Stimulated activated CD4-positive, alpha-beta T cell treated with anti-CD3 and anti-CD28 coated beads, TNF-alpha, amount 100 ng/mL, for 24 hours (primary cell): ENCODE measurements around the gene MUSK.
"Not testable (repeated sequence)": the region's sequence is repeated elsewhere in the genome, so short reads cannot be mapped to it uniquely, and the experiment has no call there.

ENCODE experiments used
- DNase-seq, 3 experiments: peaks; one replicate each; pipeline ENCODE4 v3.0.0-alpha.2; 2020; ENCODE audit warnings: low read depth in 3 of 3

MUSK gene

DNA sequence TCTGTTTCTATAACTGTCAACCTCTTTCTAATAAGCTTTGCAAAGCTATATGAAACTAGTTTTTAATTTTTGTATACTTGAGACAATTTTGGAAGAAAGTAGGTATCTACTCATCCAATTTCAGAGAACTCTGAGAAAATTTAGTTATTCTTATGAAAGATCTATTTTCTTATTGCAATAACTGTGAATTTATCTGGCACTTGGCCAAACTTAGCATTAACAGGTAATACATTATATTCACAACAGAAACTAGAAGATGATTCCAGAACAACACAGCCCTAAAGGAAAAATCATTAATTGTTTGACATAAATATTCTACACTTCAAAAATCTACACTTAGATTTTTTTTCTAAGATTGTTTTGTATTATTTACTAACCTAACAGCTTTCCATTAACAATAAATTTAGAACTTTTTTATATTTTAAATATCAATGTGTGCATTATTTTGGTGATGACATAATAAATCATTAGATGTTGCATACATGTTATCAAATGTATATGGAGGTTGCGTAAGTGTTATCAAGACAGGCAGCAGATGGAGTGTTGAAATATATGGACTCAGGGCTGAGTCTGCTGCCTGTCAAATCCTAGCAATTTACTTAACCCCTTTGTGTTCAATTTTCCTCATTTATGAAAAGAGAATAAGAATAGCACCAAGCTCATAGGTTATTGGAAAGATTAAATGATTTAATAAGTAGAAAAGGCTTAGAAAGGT lies 141.8 kb downstream of the MUSK start:
- no peak for DNase-seq

DNA sequence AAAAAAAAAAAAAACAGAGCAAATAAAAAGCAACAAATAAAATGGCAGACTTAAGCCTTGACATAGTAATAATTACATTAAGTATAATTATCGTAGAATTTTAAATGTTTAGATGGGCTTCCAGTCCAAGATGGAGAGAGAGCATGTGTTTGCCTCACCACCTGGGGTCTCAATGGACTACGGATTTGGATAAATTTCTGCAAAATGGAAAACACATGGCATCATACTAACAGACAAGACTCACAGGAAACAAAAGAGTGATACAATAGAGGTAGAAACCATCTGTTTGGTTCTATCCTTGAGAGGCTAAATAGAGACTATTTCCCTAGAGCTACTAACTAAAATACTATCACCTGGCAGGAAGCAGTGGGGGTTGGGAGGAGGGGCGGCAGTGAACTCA lies 144.3 kb downstream of the MUSK start:
- DNase-seq: no peak

GRCh38 chr9:110814159-110814558 lies 145.6 kb downstream of the MUSK start:
- no peak for DNase-seq

GRCh38 chr9:110815361-110815760 lies 146.8 kb downstream of the MUSK start:
- DNase-seq: no peak

- no peak for DNase-seq
Measured at GRCh38 chr9:110820381-110820780, 151.8 kb downstream of the MUSK start.

- no peak for DNase-seq
Measured at GRCh38 chr9:110821064-110821463, 152.5 kb downstream of the MUSK start.

GRCh38 chr9:110825129-110825528 lies 156.5 kb downstream of the MUSK start:
- not testable (repeated sequence) for DNase-seq

DNA sequence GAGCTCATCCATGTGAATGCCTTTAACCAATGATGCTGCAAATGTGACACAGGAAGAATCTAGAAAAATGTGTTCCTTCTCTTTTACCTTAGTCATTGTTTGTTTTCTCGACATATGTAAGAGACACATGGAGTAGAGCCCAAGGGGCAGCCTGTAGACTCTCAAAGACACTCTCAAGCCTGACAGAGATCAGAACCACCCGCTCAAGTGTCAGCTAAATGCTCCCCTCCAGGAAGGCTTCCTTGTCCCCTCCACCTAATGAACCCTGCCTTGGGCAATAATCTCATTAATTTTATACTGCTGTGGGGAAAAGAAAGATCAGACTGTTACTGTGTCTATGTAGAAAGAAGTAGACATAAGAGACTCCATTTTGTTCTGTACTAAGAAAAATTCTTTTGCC lies 157.4 kb downstream of the MUSK start:
- no peak for DNase-seq

DNA sequence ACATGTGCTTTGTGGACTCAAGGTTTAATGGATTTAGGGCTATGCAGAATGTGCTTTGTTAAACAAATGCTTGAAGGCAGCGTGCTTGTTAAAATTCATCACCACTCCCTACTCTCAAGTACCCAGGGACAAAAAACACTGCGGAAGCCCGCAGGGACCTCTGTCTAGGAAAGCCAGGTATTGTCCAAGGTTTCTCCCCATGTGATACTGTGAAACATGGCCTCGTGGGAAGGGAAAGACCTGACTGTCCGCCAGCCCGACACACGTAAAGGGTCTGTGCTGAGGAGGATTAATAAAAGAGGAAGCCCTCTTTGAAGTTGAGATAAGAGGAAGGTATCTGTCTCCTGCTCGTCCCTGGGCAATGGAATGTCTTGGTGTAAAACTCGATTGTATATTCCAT lies 157.8 kb downstream of the MUSK start:
- DNase-seq: not testable (repeated sequence)

DNA sequence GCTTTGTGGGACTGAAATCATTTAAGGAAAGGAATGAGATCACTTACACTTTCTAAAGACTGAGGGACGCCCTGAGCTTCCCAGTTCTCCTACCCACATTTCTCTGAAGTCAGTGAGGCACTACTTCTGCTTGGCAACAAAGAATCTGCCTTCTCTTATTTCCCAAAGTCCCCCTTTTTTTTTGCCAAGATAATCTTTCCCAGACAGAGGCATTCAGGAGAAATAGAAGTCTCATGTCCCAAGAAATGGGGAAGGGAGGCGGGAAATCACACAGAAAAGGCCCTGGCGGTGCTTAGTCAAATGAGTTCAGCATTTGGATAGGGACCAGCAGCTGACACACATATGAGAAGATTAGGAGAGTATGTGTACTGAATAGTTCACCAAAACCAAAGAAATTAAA lies 159.7 kb downstream of the MUSK start:
- DNase-seq: no peak

GRCh38 chr9:110830495-110830894 lies 161.9 kb downstream of the MUSK start:
- no peak for DNase-seq

DNA sequence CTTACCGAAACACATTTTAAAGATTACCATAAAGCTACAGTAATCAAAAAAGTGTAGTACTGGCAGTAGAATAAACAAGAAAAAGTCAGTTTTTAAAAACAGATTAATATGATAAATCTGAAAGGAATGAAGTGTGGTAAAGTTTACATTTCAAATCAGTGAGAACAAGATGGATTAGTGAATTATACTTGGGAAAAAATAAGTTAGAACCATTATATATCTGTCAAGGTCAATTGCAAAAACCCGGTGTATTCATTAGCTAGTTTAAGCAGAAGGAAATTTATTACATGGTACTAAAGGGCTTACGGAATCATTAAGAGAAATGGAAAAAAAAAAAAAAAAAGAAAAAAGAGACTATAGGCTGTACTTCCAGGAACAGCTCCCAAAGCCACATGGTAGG lies 164.3 kb downstream of the MUSK start:
- no peak for DNase-seq

GRCh38 chr9:110835404-110835803 lies 166.8 kb downstream of the MUSK start:
- no peak for DNase-seq

DNA sequence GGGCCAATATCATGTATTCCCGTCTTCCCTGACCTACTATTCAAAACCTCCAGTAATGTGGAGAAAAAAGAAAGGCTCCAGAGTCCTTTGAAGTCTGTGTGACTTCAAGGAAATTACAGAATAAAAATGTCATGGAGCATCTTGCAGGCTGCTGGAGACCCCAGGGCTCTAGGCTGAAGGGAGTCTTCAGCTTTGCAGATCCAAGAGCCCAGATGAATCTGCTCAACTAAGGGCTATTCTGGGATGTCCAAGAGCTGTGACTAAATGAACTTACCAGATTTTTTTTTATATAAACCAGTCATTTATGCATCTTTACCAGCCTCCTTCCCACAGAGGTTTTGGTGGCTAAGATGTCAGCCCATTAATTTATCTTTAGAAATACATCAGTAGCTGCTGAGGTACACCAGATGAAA lies 167.3 kb downstream of the MUSK start:
- DNase-seq: no peak

DNA sequence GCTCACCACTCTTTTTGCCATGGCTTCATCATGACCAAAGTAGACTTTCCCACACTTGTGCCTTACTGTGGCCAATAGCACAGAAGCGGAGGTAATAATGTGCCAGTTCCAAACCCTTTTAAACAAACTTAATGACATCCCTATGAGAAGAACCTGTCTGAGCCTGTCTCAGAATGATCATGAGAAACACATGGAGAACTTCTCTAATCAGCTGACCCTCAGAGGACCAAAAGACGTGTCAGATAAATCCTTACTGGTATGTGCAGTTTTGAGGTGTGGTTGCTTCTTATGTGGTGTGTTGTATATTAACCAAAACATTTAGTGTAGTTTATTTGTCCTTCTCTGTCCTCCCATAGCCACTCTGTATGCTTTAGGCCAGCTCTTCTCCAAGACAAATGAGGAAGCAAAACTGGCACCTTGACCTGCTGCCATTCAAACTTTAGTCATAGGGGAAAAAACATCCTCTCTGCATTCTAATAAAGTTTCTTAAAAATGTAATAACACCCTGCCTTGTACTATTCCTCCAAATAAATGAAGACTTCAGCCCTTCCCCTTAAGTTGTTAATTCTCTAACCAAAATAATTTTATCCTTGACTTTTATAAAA lies 168.9 kb downstream of the MUSK start:
- no peak for DNase-seq

- no peak for DNase-seq
Measured at GRCh38 chr9:110842169-110842568, 173.6 kb downstream of the MUSK start.

- no peak for DNase-seq
Measured at GRCh38 chr9:110842986-110843385, 174.4 kb downstream of the MUSK start.

DNA sequence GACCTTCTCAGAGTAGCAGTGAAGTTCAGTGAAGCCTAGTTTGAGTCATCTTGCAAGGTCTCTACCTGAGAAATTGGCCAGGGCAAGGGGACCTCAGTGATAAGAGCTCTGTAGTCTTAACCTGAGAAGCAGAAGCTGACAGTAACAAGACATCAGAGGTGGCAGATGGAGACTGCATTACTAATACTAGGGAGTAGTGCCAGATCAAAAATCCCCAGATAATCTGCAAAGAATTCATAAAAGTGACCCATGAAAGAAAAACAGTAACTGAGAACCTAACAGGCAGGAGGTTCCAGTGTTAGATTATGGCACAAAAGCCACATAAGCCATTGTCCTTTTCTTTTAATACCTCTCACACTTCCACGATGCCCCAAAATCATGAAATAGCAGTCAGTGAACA lies 175.5 kb downstream of the MUSK start:
- DNase-seq: no peak

DNA sequence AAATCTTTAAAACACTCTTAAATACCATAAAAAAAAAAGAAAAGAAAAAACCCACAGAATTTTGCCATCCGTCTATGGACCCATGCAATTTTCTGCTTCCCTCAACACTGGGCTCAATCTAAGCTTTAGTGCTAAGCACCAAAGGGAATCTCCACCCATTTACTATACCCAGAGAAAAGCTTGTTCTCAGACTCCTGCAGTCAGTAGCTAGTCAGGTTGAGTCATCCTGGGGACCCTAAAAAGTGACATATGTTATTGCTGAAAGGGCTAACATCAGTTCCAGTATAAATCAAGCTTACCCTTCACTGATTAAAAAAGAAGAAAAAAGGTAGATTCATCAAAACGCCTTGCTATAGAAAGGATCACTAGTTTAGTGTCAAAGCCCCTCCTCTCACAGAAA lies 177.6 kb downstream of the MUSK start:
- DNase-seq: no peak

GRCh38 chr9:110847671-110848070 lies 179.1 kb downstream of the MUSK start:
- DNase-seq: no peak

DNA sequence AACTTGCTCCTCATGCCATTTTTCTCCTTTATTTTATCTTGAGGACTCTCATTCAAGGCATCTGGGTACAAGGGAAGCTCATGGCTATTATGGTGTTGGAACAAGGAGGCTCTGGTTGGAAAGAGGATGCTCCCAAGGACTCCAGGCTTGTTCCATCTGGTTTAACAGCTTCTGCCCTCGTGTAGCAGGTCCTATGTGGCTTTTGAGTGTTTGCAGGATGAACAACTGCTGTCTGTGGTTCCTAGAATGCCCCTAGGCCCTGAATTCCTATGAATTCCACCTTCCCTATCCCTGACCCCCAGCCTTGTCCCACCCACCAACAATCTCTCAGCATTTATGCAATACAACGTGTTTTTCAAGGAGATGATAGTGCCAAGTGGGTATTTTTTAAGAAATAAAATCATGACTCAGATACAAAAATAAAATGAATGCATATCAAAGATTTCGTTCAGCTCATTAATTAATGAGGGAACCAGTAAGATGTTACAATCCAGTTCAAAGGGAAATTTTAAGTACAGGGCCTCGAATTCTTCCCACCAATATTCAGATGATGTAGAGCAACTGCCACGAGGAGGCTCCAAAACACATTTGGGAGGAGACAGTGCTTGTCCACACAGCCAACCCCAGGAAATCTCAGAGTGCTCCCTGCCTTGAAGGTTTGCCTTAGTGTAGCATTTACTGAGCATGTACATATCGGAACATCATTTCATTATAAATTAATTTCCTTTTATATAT lies 182.0 kb downstream of the MUSK start:
- no peak for DNase-seq
